Mammary microvascular endothelial cell (primary cell): ENCODE measurements around the gene ISG20L2. TPM values are rescaled to one million over a fixed set of nuclear protein-coding genes. Genes with fewer than 3 reads are reported as not detected.

ENCODE experiments used
- total RNA-seq: library from RNA; depleted of rRNA; stranded (reverse); fragments of >200 nt; gene quantifications from 2 replicates; pipeline ENCODE4 v1.2.3, GENCODE V29; 2015

ISG20L2 gene, protein sequence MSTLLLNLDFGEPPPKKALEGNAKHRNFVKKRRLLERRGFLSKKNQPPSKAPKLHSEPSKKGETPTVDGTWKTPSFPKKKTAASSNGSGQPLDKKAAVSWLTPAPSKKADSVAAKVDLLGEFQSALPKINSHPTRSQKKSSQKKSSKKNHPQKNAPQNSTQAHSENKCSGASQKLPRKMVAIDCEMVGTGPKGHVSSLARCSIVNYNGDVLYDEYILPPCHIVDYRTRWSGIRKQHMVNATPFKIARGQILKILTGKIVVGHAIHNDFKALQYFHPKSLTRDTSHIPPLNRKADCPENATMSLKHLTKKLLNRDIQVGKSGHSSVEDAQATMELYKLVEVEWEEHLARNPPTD
- total RNA-seq = 13.1 and 17.9 TPM in 2 replicates

DNA sequence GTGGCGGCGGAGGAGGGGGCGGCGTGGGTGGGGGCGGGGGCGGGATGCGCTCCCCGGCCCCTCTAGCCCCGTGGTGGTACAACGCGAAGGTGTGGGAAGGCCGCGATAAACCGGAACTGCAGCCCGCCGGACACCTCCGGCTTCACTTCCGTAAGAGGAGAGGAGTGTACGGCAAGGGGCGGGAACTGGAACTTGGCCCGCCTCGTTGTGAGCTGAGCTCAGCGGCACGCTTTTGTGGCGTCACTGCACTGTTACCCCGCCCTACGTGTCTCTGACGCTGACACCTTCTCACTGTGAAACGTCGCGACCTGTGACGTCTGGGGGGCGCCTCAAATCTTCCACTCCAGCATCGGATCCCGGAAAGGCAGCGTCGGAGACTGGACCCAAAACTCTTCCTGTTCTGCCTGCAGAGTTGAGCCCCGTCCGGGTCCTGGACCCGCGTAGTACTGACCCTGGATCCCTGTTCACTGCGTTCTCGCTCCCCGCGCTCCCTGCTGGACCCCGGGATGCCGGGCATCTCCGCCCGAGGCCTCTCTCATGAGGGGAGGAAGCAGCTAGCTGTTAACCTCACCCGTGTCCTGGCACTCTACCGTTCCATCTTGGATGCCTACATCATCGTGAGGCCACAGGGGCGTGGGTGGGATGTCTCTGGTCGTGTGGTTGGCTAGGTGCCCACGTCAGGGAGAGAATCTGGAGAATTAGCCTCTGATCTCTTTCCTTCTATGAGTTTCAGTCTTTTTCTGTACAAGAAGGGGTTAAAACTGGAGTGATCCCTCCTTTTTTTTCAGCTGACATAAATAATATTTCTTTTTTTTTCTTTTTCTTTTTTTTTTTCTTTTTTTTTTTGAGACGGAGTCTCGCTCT is at the start of gene ISG20L2:
Gene ISG20L2, minus strand, starts transcription at position 168 of the 864 bp plus-strand sequence. CDS start 1,114 bp downstream, outside the sequence.

GRCh38 chr1:156767101-156767878 is 38.7 kb upstream of the ISG20L2 start, which contains the start of gene PRCC:
TSS of gene PRCC (plus strand) at chr1:156767535. CDS start at chr1:156767772, 237 bp downstream.

DNA sequence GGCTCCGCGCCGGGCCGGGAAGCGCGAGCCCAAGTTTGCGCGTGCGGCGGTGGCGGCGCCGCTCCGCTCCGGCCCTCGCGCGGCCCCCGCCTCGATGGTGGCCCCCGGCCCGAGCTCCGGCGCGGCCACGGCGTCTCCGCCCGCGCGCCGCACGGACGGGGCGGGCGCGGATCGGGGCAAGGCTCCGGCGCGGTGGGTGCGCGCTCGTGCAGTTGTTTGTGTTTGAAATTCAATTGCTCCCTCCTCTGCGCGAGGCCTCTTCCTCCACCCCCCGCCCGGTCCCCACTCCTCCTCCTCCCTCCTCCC is 22.8 kb upstream of the ISG20L2 start, which contains the start of gene HDGF:
Gene HDGF, minus strand, starts transcription at position 225 of the 306 bp plus-strand sequence. CDS start 246 bp downstream, outside the sequence.

GRCh38 chr1:156740741-156741480 is 12.3 kb upstream of the ISG20L2 start, which contains the start of gene MRPL24:
TSS of gene MRPL24 (minus strand) at chr1:156741088. CDS start at chr1:156738704, 2,384 bp downstream.

DNA sequence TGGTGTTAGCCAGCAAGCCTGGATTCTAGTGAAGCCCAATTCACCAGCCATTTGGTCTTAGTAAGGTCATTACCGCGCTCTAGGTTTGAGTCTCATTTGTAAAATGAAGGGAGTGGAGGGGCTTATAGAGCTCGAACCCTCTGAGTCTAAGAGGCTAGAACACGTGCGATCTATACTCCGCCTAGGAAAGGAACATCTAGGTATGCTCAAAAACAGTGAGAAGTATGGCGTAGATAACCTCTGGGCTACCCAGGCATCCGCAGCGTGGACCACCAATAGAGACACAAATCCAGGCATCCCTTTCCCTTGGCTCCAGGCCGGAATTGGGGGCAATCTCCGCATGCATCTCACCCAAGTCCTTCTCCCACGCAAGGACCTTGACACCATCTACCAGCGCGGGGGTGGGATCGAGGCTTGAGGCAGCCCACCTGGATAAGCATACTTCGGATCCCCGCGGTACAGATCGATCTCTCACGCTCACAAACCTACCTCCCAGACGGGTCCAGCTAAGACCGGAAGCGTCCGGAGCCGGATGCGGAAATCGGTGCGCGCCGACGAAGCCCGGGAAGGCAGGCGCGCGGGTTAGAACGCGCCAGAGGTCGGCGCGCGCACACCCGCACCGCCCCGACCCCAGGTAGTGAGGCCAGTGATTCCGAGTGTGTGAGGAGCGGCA is 504 bp downstream of the ISG20L2 start, which contains the start of gene METTL25B:
Gene METTL25B, plus strand, starts transcription at position 544 of the 673 bp plus-strand sequence. CDS start 636 bp downstream, outside the sequence.

GRCh38 chr1:156705321-156705917 is 23.1 kb downstream of the ISG20L2 start, which contains the start of gene CRABP2:
TSS of gene CRABP2 (minus strand) at chr1:156705583. CDS start at chr1:156705446, 137 bp downstream.

DNA sequence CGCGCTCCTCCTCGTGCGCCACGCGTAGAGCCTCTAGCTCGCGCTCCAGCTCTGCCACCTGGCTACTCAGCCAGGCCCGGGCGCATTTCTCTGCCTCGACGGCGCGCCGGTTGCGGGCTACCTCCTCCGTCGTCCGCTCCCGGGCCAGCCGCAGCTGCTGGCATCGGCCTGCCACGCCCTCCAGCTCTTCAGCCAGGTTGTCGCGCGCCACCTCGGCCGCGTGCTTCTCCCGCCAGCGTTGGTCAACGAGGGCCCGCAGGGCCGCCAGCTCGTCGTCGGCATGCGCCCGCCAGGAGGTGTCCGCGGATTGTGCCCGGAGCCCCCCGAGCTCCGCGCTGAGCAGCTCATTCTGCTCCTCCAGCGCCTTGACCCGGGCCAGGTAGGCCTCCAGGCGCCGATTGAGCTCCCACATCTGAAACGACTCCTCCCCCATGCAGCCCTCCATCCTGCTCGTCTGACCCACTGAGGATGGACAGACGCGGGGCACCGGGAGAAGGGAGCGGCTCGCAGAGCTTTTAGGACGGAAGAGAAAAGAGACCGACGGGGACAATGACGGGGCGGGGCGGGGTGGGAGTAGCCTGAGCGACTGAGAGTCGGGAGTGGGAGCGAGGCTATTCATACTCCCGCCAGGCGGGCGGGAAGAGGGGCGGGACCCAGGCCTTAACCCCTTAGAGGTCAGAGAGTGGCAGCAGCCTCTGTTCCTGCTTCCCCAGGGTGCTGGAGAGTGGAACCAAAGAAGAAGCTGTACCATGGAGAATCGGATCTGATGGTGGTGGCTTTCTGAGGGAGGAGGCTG is 51.5 kb downstream of the ISG20L2 start, which contains the start of gene NES:
Gene NES, minus strand, starts transcription at position 588 of the 796 bp plus-strand sequence. Its CDS starts 143 bp downstream, at position 445.

Other genes starting within 250 kb of the ISG20L2 start
- gene MEF2D, start 228.0 kb downstream of the ISG20L2 start, total RNA-seq = 30.1 and 32.3 TPM in 2 replicates
- gene IQGAP3, start 156.2 kb downstream of the ISG20L2 start, total RNA-seq = 33.7 and 39.4 TPM in 2 replicates
- not detected in 2 replicates for gene TTC24, start 149.0 kb downstream of the ISG20L2 start, total RNA-seq
- 70.9 and 72.1 TPM in 2 replicates for gene NAXE, start 137.0 kb downstream of the ISG20L2 start, total RNA-seq
- 14.9 and 25.1 TPM in 2 replicates for gene GPATCH4, start 127.3 kb downstream of the ISG20L2 start, total RNA-seq
- gene HAPLN2, start 109.4 kb downstream of the ISG20L2 start, total RNA-seq = not detected in 2 replicates
- gene BCAN, start 86.6 kb downstream of the ISG20L2 start, total RNA-seq = not detected in 2 replicates
- gene NES, start 51.4 kb downstream of the ISG20L2 start, total RNA-seq = 360 and 381 TPM in 2 replicates
- 0.13 and 0.15 TPM in 2 replicates for gene CRABP2, start 23.2 kb downstream of the ISG20L2 start, total RNA-seq
- 8.5 and 9.9 TPM in 2 replicates for gene METTL25B, start 297 bp downstream of the ISG20L2 start, total RNA-seq
- gene MRPL24, start 12.3 kb upstream of the ISG20L2 start, total RNA-seq = 72.9 and 112 TPM in 2 replicates
- gene HDGF, start 22.9 kb upstream of the ISG20L2 start, total RNA-seq = 232 and 273 TPM in 2 replicates
- gene PRCC, start 38.8 kb upstream of the ISG20L2 start, total RNA-seq = 35.0 and 45.1 TPM in 2 replicates
- gene SH2D2A, start 88.1 kb upstream of the ISG20L2 start, total RNA-seq = 0.33 and 0.98 TPM in 2 replicates
- not detected in 2 replicates for gene INSRR, start 130.4 kb upstream of the ISG20L2 start, total RNA-seq
- not detected in 2 replicates for gene NTRK1, start 132.1 kb upstream of the ISG20L2 start, total RNA-seq
- 46.7 and 49.8 TPM in 2 replicates for gene PEAR1, start 165.0 kb upstream of the ISG20L2 start, total RNA-seq
- 0.34 TPM in 1 of 2 replicates, not detected in the other for gene LRRC71, start 191.9 kb upstream of the ISG20L2 start, total RNA-seq